Ammon's horn (tissue), 1 donor: ENCODE results near the gene VRTN.

ENCODE experiments used
- DNase-seq: peaks from one replicate; pipeline ENCODE4 v3.0.0-alpha.2; 2016; ENCODE audit warnings: low spot score

VRTN gene

GRCh38 chr14:74395094-74395493, 46.8 kb downstream of the VRTN start:
- DNase-seq: no peak

GRCh38 chr14:74400031-74400685, 51.9 kb downstream of the VRTN start:
- no peak for DNase-seq

- no peak for DNase-seq
Measured at GRCh38 chr14:74400919-74401503, 52.7 kb downstream of the VRTN start.

- DNase-seq: peak; percentile 12
Measured at GRCh38 chr14:74401504-74402241, 53.4 kb downstream of the VRTN start.

- DNase-seq: no peak
Measured at GRCh38 chr14:74402401-74403251, 54.4 kb downstream of the VRTN start.

GRCh38 chr14:74403619-74404417, 55.5 kb downstream of the VRTN start:
- DNase-seq: no peak

GRCh38 chr14:74404435-74404834, 56.2 kb downstream of the VRTN start:
- no peak for DNase-seq

GRCh38 chr14:74405663-74406062, 57.4 kb downstream of the VRTN start:
- no peak for DNase-seq

- no peak for DNase-seq
Measured at GRCh38 chr14:74407021-74407800, 58.9 kb downstream of the VRTN start.

GRCh38 chr14:74407801-74408154, 59.5 kb downstream of the VRTN start:
- no peak for DNase-seq

GRCh38 chr14:74408870-74409269, 60.6 kb downstream of the VRTN start:
- DNase-seq: no peak

- no peak for DNase-seq
Measured at GRCh38 chr14:74409441-74409840, 61.2 kb downstream of the VRTN start.
